HG03520 (cell line): ENCODE measurements around the gene ANKS1A.
A peak's percentile ranks its signal among the peaks of the same experiment; 100 is the strongest.
"Not testable (repeated sequence)": the region's sequence is repeated elsewhere in the genome, so short reads cannot be mapped to it uniquely, and the experiment has no call there.

Experiments
- ATAC-seq: cut with Tn5 transposase; IDR thresholded peaks from one replicate; pipeline ENCODE4 v1.9.1; 2021; ENCODE audit warnings: mild to moderate bottlenecking, moderate library complexity; ENCODE audit not compliant: unreplicated experiment

Gene ANKS1A, protein sequence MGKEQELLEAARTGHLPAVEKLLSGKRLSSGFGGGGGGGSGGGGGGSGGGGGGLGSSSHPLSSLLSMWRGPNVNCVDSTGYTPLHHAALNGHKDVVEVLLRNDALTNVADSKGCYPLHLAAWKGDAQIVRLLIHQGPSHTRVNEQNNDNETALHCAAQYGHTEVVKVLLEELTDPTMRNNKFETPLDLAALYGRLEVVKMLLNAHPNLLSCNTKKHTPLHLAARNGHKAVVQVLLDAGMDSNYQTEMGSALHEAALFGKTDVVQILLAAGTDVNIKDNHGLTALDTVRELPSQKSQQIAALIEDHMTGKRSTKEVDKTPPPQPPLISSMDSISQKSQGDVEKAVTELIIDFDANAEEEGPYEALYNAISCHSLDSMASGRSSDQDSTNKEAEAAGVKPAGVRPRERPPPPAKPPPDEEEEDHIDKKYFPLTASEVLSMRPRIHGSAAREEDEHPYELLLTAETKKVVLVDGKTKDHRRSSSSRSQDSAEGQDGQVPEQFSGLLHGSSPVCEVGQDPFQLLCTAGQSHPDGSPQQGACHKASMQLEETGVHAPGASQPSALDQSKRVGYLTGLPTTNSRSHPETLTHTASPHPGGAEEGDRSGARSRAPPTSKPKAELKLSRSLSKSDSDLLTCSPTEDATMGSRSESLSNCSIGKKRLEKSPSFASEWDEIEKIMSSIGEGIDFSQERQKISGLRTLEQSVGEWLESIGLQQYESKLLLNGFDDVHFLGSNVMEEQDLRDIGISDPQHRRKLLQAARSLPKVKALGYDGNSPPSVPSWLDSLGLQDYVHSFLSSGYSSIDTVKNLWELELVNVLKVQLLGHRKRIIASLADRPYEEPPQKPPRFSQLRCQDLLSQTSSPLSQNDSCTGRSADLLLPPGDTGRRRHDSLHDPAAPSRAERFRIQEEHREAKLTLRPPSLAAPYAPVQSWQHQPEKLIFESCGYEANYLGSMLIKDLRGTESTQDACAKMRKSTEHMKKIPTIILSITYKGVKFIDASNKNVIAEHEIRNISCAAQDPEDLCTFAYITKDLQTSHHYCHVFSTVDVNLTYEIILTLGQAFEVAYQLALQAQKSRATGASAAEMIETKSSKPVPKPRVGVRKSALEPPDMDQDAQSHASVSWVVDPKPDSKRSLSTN

DNA sequence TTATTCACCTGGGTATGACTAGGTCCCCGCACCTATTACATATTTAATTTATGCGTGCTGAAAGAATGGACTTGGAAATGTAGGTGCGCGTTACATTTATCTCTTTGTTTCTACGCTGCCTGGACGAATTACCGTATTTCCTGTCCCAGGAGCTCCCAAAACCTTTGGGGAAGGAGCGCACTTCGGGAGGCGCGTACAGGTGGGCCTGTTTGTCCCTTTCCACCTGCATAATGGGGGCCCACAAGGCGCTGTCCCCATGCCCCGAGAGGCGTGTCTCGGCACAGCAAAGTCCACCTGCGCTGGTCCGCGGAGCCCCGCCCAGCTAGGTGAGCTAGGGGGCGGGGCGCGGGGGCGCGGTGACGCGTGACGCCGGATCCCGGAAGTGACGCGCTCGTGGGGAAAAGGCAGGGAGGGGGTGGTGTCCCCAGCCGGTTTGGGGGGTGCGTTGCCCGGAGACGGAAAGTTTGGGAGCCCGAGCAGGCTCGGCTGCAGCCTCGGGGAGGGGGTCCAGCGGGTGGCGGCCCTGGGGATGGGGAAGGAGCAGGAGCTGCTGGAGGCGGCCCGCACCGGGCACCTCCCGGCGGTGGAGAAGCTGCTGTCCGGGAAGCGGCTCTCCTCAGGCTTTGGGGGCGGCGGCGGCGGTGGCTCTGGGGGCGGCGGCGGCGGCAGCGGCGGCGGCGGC, at the start of gene ANKS1A:
TSS of gene ANKS1A (plus strand) at position 382 of the 682 bp plus-strand sequence. CDS start at position 530, 148 bp downstream.
- peak; percentile 60 for ATAC-seq

DNA sequence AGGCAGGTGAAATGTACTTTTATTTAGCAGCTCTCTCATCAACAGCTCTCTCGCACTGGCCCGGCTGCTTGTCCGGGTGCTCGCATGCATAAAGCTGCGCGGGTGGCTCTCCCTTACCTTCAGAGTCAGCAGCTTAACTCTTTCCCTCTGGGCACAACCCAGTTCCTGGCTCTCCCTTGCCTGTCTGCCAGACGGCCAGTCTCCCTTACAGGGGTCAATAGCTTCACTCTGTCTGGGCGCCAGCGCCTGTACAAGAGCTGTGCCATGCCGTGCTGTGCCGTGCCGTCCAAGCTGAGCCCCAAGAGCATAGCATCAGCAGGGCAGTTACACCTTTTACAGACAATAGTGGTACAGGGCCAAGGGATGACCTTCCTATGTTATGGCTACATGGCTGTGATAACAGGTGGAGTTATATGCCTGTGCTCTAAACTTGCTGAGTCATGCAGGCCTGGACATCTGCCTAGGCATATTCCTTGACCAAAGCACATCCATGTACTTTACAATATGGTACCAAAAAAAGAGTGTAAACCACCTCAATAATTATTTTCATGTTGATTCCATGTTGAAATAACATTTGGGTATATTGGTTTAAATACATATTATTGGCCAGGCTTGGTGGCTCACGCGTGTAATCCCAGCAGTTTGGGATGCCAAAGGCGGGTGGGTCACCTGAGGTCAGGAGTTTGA, 49.2 kb upstream of the ANKS1A start:
- ATAC-seq = no peak

DNA sequence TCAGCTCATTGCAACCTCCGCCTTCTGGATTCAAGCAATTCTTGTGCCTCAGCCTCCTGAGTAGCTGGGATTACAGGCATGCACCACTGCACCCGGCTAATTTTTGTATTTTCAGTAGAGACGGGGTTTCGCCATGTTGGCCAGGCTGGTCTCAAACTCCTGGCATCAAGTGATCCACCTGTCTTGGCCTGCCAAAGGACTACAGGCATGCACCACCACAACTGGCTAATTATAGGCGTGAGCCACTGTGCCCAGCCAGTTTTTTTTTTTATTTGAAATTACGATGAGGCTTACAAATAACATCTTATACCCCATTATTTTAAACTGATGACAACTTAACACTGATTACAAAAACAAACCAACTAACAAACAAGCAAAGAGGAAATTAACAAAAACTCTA, 40.0 kb upstream of the ANKS1A start:
- ATAC-seq = not testable (repeated sequence)

DNA sequence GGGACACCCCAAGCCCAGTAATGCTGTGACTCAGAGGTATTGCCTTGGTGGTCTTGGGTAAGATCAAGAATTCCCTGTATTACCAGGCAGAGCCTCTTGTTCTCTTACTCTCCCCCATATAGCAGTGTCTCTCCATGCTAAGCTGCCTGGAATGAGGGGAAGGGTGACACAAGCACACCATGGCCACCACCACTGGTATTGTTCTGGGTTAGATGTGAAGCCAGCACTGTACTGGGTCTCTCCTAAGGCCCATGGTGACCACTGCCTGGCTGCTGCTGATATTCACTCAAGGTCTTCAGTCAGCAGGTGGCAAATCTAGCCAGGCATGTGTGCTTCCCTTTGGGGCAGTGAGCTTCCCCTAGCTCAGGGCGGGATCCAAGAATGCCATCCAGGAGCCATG, 37.7 kb upstream of the ANKS1A start:
- no peak for ATAC-seq

DNA sequence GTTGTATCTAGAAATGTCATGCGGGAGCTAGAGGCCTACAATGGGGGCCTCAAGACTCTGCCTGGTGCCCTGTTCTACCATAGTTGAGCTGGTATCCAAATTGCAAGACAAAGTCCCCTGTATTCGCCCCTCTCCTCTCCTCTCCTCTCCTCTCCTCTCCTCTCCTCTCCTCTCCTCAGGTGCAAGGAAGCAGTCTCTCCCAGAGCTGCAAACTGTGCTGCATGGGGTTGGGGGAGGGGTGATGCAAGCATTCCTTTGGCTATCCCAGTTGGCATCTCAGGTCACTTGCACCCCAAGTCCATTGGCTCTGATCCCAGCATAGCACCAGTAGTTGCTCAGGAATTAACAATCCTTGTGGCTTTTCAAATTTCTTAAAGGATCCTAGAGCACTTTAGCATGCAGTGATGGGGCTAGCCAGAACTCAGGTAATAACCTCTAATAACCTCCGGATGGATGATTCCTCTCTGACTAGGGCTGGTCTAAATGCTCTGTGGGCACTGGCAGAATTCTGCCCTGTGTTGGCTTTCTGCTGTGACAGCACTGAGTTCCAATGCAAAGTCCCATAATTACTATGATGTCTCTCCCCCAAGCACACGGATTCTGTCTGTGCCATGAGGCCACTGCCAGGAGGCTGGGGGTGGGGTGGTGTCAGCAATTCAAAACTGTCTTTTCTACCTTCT, 36.5 kb upstream of the ANKS1A start:
- no peak for ATAC-seq

DNA sequence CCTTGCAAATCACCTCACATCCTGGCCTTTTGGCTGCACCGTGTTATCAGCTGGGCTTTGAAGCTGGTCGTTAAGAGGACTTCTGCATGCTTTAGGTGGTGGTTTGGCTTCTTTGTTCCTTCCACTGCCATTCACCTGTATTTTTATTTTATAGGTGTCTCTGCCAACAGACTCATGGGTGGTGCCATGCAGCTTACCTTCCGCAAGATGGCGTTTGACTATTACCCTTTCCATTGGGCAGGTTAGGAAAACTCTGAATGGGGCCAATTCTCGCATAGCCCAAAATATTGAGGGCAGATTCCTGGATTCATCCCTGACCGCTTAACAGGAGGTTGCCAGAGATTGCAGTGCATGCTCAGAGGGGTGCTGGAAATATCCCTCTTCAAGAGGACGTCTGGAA, 33.6 kb upstream of the ANKS1A start:
- no peak for ATAC-seq

DNA sequence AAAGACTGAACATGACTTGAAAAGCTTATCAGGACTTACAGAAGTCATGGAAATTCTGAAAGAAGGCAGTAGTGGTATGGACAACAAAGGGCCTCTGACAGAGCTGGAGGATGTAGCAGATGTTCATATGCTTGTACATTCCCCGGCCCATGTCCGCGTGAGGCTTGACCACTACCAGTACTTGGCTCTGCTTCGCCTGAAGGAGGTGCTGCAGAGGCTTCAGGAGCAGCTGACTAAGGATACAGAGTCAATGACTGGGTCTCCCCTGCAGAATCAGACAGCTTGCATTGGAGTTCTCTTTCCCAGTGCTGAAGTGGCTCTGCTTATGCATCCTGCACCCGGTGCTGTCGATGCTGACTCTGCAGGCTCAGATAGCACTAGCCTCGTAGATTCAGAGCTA, 30.4 kb upstream of the ANKS1A start:
- ATAC-seq = no peak

DNA sequence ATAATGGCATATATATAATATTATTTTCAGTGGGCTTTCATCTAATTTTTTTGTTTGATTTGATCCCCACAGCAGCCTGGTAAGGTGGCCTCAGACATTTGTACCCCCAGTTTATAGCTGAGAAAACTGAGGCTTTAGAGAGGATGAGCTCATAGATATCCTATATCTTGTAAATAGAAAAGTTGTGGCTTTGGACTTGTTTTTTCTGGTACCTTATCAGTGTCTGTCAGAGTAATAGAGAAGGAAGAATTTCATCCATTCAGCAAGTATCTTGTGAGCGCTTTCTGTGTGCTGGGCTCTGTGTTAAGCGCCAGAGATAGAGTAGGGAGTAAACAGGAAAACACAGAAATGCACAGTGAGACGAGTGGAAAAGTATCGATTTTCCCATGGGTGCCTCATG, 29.1 kb upstream of the ANKS1A start:
- ATAC-seq = no peak

DNA sequence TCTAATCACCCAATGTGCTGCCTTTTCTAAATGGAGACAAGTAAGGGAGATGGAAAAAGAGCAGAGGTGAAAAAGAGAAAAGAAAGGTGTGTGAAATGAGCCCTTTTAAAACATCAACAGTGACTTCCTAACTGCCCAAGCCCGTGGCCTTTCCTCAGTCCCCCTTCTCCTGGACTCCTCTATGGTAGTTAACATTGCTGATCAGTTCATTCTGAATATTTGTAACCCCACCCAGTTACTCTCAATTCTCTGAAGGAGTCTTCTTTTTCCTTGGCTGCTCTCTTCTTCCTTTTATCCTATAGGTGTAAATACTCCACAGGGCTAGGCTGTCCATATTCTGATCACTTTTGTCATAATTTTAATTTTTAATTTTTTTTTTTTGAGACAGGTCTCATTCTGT, 28.3 kb upstream of the ANKS1A start:
- no peak for ATAC-seq

DNA sequence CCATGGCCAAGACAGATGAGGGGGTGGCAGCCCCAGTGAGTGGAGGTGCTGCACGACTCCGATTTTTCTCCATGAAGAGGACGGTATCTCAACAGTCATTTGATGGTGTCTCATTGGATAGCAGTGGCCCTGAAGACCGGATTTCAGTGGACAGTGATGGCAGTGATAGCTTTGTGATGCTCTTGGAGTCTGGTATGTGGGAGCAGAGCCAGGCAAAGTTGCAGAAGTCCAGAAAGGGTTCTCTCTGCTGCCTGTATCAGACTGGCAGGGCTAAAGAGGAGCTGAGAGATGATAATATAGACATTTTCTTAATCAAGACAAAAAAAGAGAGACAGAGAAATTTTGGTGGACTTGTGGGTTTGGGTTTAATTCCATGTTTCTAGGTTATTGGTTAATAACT, 25.0 kb upstream of the ANKS1A start:
- no peak for ATAC-seq

DNA sequence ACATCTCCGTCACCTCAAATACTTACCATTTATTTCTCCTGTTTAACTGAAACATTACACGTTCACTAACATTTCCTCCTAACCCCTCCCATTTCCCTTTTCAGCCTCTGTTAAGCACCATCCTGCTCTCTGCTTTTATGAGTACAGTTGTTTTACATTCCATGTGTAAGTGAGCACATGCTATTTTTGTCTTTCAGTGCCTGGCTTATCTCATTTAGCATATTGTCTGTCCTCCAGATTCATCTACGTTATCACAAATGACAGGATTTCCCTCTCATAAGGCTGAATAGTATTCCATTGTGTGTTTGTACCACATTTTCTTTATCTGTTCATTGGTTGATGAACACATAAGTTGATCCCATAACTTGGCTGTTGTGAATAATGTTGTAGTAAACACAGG, 23.9 kb upstream of the ANKS1A start:
- no peak for ATAC-seq

DNA sequence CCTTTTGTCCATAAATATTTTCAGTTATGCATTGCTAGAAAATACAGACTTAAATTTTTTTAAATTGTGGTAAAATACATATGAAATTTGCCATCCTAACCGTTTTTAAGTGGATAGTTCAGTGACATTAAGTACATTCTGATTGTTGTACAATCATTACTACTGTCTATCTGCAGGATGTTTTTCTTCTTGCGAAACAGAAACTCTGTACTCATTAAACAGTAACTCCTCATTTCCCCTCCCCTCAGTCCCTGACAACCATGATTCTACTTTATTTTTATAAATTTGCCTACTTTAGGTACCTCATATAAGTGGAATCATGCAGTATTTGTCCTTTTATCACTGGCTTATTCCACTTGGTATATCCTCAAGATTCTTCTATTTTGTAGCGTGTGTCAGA, 22.5 kb upstream of the ANKS1A start:
- no peak for ATAC-seq

DNA sequence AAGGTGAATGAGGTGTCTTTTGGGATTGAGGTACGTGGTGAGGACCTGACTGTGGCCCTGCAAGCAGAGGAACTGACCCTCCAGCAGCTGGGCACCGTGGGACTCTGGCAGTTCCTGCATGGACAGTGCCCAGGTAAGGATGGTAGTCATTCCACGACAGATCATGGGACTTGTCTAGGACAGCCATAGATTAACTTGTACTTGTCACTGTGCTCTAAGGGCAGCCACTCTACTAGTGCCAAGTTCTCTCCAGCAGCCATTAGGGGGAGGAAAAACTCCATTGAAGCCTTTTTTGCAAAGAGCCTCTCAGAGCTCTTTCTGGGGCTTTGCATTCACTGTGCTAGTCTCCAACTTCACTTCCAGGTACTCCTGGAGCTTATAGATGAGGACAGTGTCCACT, 21.6 kb upstream of the ANKS1A start:
- no peak for ATAC-seq

DNA sequence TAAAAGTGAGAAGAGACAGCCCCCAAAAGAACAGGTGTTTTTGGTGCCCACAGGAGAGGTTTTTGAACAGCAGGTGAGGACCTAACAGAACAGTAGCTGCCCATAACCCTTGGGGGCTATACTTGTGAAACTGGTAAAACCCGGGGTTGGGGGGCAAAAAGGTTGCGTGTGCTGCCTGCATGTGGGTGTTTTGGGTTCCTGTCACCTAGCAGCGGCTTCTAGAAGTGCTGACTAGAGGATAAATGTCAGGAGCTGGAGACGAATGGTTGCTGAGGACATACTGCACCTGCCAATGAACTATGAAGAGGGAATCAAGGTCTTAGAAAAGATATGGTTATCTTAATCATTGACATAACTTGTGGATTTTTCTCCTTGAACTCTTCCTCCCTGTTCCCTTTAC, 17.2 kb upstream of the ANKS1A start:
- ATAC-seq = no peak

DNA sequence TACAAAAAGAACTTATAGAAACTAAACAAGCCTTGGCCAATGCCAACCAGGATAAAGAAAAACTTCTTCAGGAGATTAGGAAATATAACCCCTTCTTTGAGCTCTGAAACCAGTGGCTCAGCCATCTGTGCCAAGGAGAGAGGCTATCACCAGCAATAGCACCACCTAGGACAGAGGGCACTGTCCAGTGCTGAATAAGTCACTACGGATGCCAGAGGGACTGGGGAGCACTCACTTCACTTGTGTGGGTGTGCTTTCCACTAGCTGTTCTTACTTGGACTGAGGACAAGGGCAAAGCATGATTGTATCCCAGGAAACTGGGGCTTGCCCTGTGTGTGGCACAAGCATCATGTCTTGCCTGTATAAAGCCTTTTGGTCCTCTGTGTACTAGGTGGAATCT, 16.7 kb upstream of the ANKS1A start:
- no peak for ATAC-seq

DNA sequence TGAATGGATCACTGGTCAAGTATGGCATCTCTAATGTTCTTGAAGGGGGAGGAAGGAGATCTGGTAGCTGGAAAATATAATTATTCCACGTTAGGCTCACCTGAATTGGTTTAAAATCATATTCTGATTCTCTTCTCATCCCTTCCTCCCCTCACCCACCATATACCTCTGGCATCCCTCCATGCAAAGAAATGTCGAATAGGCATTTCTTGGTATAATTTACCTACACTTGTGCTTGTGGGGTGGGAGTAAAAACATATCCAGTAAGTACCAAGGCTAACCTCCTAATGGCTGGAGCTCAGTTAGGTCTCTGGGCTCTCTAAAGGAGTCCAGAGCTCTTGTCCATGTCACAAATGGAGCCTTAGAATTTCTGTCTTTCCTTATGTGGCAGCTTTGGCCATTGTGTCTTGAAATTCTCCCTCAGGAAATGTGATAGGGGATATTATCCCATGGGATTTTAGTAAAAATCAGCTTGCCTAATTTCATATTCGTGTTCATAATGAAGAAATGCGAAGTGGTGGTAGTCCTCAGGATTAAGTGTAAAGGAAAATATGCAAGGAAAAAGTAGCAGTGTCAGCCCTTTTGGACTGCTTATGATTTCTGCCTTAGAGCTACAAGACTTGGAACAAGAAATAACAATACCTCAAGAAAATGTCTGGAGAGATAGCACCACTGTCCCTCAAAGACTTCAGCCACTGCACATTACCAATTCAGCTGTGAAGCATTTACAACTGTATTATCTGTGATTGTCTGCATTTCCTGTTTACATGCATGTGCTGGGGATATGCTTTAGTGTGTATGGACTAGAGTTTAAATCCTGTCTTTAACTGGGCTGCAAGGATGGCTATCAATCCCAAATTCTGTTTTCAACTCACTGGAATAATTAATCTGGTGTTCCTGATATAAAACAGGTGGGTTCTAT, 13.5 kb upstream of the ANKS1A start:
- no peak for ATAC-seq

DNA sequence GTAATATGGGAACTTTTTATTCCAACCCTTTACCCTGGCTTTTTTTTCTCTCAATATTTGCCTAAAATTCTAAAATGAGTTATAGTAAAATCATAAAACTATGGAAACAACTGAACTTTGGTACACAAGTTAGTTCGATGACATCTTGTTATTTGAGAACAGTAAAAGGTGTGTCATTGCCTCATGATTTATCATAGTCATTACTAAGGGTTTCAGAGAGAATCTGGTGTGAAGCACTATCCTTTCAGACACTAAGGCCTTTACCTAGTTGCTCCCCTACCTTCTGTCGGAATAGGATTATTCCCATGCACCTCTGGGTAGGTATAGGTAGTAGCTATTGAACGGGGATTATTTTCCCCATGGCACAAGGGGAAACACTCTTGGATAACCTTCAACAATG, 12.6 kb upstream of the ANKS1A start:
- no peak for ATAC-seq

DNA sequence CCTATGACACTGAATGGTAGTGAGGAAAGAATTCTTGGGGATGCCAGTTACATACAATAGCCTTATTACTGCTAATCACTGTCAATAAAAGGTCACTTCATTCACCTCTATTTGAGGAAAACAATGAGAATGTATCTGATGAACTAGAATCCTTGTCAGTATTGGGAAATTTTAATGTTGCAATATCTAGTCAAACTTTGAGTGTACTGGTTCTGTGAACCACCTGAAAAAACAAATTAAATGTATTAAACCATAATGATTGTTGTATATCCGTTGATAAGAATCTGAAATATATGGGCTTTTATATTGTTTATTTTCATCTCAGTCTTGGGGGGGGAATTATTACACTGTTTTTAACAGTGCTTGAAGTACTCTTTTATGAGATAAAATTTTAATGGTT, 11.8 kb upstream of the ANKS1A start:
- no peak for ATAC-seq
